Esophagus muscularis mucosa (tissue), 4 donors: ENCODE data around the gene MT1F. TPM values are rescaled to one million over a fixed set of nuclear protein-coding genes. Genes with fewer than 3 reads are reported as not detected.

Experiments
- DNase-seq: peaks from one replicate; pipeline ENCODE4 v3.0.0-alpha.2; 2017; ENCODE audit errors: extremely low spot score
- H3K27ac ChIP-seq, 4 donors: fragments of 200-600 bp; sonication (generic); replicated peaks in 1 of 4; 1 replicate in 3 of 4; 2 replicates in 1 of 4; pipeline ENCODE4 v1.5.1; 2016 to 2019; ENCODE audit warnings: mild to moderate bottlenecking in 1 of 4
- H3K27me3 ChIP-seq, 4 donors: fragments of 200-600 bp; sonication (generic); one replicate each; pipeline versions ENCODE4 v1.5.1 to v1.6.0; 2016 to 2019
- H3K36me3 ChIP-seq, 4 donors: fragments of 200-600 bp; sonication (generic); one replicate each; pipeline ENCODE4 v1.5.1; 2016 to 2019
- H3K4me1 ChIP-seq, 4 donors: fragments of 200-600 bp; sonication (generic); one replicate each; pipeline ENCODE4 v1.5.1; 2016 to 2019
- H3K4me3 ChIP-seq, 4 donors: fragments of 200-600 bp; sonication (generic); 1 replicate in 2 of 4; 2 replicates in 2 of 4; pipeline ENCODE4 v1.5.1; 2016 to 2019; ENCODE audit warnings: mild to moderate bottlenecking in 4 of 4, moderate library complexity in 1 of 4
- H3K9me3 ChIP-seq, 4 donors: fragments of 200-600 bp; sonication (generic); 1 replicate in 3 of 4; 2 replicates in 1 of 4; pipeline ENCODE4 v1.5.1; 2016 to 2019
- CTCF ChIP-seq, 3 experiments: fragments of 200-600 bp in 2 of 3; fragments of 450-650 bp in 1 of 3; sonication (generic) in 2 of 3; IDR thresholded peaks; one replicate each; pipeline ENCODE4 v1.5.1; 2017 to 2019; ENCODE audit warnings: antibody characterized with exemption in 3 of 3, mild to moderate bottlenecking in 2 of 3, moderate library complexity in 1 of 3
- EP300 ChIP-seq: sonication (generic); formaldehyde crosslinking; IDR thresholded peaks from one replicate; pipeline ENCODE4 v1.6.1; 2017; ENCODE audit warnings: antibody characterized with exemption
- POLR2A ChIP-seq: fragments of 450-650 bp; IDR thresholded peaks from one replicate; pipeline ENCODE4 v1.6.1; 2017; ENCODE audit warnings: antibody characterized with exemption, moderate library complexity, mild to moderate bottlenecking, low read depth
- POLR2AphosphoS5 ChIP-seq, 2 donors: sonication (generic); formaldehyde crosslinking; IDR thresholded peaks; one replicate each; pipeline ENCODE4 v1.6.1; 2017; ENCODE audit warnings: antibody characterized with exemption in 2 of 2
- WGBS: methylation state at CpG from one replicate; pipeline ENCODE4 v1.1.5; 2018; 5-methylcytosine and 5-hydroxymethylcytosine counted together
- intact Hi-C: fragments of 100-400 bp; cut with DNase I; formaldehyde crosslinking; loops from one replicate; pipeline ENCODE4 v1.15.1; 2023
- total RNA-seq, 4 donors: library from RNA; depleted of rRNA; stranded (reverse); fragments of >200 nt; gene quantifications; one replicate each; pipeline versions ENCODE4 v1.1.0 to v1.2.1, GENCODE V29; 2016

Gene MT1F
- total RNA-seq, 4 donors from 2014 or later: 2.1 to 7.1 (median 5.0) TPM

DNA sequence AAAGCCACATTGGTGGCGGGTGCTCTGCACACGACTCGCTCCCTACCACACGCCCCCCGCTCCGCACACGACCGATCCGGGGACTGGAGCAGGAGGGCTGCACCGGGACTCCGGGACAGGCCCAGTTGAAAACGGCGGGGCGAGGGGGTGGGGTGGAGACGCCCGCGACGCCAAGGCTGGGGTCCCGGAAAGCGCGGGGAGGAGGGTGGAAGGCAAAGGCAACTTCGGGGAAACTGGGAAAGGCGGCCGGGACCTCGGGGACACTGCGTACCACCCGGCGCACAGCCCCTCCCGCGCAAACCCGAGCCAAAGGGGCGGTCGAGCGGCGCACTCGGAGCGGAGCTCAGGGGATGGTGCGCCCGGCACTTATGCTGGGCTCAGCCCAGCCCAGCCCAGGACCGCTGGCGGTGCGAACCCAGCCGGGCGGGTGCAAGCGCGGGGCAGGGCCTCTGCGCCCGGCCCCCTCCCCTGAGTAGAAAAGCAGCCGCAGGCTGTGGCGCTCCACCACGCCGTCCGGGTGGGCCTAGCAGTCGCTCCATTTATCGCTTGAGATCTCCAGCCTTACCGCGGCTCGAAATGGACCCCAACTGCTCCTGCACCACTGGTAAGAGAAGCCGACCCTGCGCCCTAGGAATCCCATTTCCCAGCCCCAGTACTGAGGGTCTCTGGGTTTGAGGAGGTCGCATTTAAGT is 25.5 kb upstream of the MT1F start, which contains the start of gene MT1M:
MT1M (plus strand) TSS at position 504 of the 692 bp plus-strand sequence; CDS start at position 577, 73 bp downstream.
- intact Hi-C loops: no loop called here
- H3K4me3 ChIP-seq: peak within 1 kb of the TSS; percentile 57 to 66 (median 60)
- peaks cover 0 to 51% (median 13%) of the 10 kb centered on the region in 4 donors for H3K27me3 ChIP-seq
- no peak for DNase-seq
- no peaks in the 10 kb centered on the region for H3K36me3 ChIP-seq
- peak within 1 kb of the TSS; percentile 67 to 82 (median 74) for H3K27ac ChIP-seq
- H3K9me3 ChIP-seq: no peaks in the 10 kb centered on the region
- H3K4me1 ChIP-seq: peaks cover 6 to 52% (median 37%) of the 10 kb centered on the region in 4 donors
- WGBS: 12% methylated on average over 26 of the region's 61 CpGs
- TF ChIP-seq CTCF (IDR thresholded peaks at IDR 0.05): no peak
- peak; percentile 72 to 85 for TF ChIP-seq POLR2AphosphoS5 (IDR thresholded peaks at IDR 0.05)
- peak; percentile 39 for TF ChIP-seq POLR2A
- peak; percentile 95 for TF ChIP-seq EP300

DNA sequence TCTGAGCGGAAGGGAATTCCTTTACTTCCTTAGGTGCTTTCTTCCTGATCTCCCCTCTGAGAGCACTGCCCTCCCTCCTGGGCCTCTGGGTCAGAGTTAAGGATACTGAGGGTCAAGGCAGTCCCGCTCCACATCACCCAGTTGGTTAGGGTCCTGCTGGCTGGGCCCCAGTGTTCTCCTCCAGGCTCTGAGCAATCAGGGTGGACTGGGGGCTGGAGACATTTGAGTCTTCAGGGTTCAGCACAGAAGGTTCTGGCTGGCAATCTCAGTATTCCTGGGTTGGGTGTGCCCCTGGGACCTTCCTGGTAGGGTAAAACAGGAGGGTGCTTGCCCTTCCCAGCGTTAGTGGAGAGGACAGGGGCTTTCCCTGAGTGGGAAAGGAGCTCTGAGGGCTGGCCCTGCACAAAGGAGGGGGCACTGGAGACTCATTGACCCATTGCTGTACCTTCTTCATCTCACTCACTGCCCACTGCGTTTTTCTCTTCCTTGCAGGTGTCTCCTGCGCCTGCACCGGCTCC is 24.9 kb upstream of the MT1F start:
- Histone ChIP-seq H3K4me1 (peaks cover 6 to 51% (median 37%) of the 10 kb centered on the region in 4 donors), H3K27ac (peak overlapping the region; percentile 67 to 82 (median 74))
- intact Hi-C loops: no loop called here

DNA sequence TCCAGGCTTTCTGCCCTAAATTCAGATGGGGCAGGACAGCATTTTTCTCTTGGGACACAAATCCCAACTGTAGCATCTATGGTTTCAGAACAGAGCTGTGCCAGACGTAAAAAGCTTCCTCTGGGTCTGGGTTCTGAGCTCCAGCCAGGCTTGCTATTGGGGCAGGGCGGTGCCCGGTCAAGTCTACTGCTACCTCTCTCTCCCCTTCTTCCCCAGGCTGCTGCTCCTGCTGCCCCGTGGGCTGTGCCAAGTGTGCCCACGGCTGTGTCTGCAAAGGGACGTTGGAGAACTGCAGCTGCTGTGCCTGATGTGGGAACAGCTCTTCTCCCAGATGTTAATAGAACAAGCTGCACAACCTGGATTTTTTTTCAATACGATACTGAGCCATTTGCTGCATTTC is 24.2 kb upstream of the MT1F start:
- no peaks in the 10 kb centered on the region for H3K36me3 ChIP-seq
- TF ChIP-seq CTCF (IDR thresholded peaks at IDR 0.05) (no peak), EP300 (no peak), POLR2A (no peak), POLR2AphosphoS5 (IDR thresholded peaks at IDR 0.05) (no peak)
- peaks cover 0 to 63% (median 18%) of the 10 kb centered on the region in 4 donors for H3K27me3 ChIP-seq
- peaks cover 10 to 56% (median 44%) of the 10 kb centered on the region in 4 donors for H3K4me1 ChIP-seq
- peak overlapping the region; percentile 57 to 66 (median 60) for H3K4me3 ChIP-seq
- intact Hi-C loops: no loop called here
- no peak for DNase-seq
- peak overlapping the region in 3 of 4 donors; percentile 67 to 82 (median 78) for H3K27ac ChIP-seq
- no peaks in the 10 kb centered on the region for H3K9me3 ChIP-seq
- 74% methylated on average over 7 of the region's 7 CpGs for WGBS

More for the DNA sequence above, 24.9 kb upstream of the MT1F start:
- Histone ChIP-seq H3K36me3 (no peaks in the 10 kb centered on the region), H3K27me3 (peaks cover 0 to 57% (median 16%) of the 10 kb centered on the region in 4 donors), H3K9me3 (no peaks in the 10 kb centered on the region), H3K4me3 (peak overlapping the region; percentile 57 to 66 (median 60))
- WGBS: 62% methylated on average over 5 of the region's 6 CpGs
- TF ChIP-seq EP300 (no peak), POLR2A (no peak), CTCF (IDR thresholded peaks at IDR 0.05) (no peak), POLR2AphosphoS5 (IDR thresholded peaks at IDR 0.05) (no peak)
- DNase-seq: no peak

DNA sequence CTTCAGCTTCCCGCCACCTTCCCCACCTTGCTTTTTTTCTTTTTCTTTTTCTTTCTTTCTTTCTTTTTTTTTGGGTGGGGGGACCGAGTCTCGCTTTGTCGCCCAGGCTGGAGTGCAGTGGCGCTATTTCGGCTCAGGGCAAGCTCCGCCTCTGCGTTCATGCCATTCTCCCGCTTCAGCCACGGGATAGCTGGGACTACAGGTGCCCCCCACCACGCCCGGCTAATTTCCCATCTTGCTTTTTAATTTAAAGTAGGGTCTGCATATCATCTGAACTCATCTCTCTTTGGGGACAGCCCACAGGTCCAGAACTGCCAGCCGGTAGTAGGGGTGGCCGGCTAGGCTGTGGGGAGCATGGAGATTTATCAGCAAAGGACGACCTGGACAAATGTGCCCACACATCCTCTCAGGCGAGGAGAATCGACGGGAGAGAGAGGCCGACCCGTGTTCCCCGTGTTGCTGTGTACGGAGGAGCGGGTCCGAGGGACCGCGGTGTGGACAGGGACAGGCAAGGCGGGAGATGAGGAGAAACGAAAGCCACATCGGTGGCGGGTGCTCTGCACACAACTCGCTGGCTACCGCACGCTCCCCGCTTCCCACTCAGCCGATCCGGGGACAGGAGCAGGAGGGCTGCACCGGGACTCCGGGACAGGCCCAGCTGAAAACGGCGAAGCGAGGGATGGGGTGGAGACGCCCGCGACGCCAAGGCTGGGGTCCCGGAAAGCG is 22.9 kb upstream of the MT1F start:
- no peak for TF ChIP-seq POLR2A
- no peak for TF ChIP-seq EP300
- no peak for TF ChIP-seq POLR2AphosphoS5 (IDR thresholded peaks at IDR 0.05)
- TF ChIP-seq CTCF (IDR thresholded peaks at IDR 0.05): no peak
- Histone ChIP-seq H3K4me1 (peaks cover 18 to 61% (median 52%) of the 10 kb centered on the region in 4 donors), H3K9me3 (no peaks in the 10 kb centered on the region), H3K36me3 (no peaks in the 10 kb centered on the region), H3K27me3 (peaks cover 0 to 76% (median 20%) of the 10 kb centered on the region in 4 donors), H3K4me3 (peak overlapping the region; percentile 22 to 66 (median 46)), H3K27ac (no peak overlapping the region)
- intact Hi-C loops: loop anchor here (5.0 kb wide), 1 partner anchor 47 kb away; the partner anchor contains the start of gene MT1X
- DNase-seq: no peak
- WGBS: 29% methylated on average over 41 of the region's 47 CpGs
